Fibroblast of skin of right biceps (primary cell): Measurements from ENCODE around the gene TBC1D8.

Source experiments
- DNase-seq: peaks from one replicate; pipeline ENCODE4 v3.0.0-alpha.2; 2013

TBC1D8 gene

DNA sequence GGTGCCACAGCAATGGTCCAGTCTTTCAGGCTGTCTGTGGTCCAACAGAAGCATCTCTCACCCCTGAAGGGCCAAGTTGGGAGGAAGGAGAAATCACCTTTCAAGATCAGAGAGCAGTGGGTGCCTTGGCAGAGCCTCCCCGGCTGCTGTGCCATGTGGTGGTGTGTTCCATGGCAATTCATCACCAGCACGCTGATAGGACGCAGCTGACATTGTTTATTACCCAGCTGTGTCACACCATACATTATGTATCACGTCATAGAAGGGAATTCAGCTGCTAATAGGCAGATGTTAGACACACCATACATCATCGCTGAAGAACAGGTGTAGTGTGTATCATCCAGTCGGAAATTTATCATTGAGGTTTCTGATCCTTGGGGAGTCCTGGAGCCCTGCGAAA is 178.7 kb downstream of the TBC1D8 start:
- peak; percentile 9 for DNase-seq

DNA sequence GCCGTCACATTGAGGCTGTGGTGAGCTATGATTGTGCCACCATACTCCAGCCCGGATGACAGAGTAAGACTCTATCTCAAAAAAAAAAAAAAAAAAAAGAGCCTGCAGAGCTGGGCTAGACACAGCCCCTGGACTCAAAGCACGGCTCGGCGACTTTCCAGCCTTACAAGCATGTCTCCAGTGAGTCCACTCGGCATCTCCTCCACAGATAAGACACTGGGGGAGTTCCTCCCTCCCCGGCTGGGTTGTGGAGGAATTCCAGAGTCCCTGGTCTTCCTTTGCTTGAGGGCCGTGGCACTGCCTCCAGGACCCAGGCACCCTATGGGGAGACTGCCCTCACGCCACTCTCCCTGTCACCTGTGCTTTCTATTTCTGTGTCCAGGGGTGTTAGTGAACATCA is 180.0 kb downstream of the TBC1D8 start:
- no peak for DNase-seq

DNA sequence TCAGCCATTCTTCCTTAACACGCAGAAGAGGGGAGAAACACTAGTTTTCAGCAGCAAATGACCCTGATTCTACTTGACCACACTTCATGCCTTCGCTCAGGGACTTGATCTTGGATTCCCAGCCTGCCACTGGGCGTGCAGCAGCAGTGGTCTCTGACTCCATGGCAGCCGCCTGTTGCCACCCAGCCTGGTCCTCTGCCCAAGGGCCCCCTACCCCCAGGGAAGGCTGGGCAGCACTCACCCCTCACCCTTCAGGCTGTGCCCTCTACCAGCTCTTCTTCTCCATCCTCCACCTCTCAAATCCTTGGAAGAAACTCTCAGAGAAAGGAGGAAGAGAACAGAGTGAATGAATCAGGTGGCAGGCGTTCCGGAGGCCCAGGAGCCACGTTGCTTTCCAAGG is 181.2 kb downstream of the TBC1D8 start:
- no peak for DNase-seq

DNA sequence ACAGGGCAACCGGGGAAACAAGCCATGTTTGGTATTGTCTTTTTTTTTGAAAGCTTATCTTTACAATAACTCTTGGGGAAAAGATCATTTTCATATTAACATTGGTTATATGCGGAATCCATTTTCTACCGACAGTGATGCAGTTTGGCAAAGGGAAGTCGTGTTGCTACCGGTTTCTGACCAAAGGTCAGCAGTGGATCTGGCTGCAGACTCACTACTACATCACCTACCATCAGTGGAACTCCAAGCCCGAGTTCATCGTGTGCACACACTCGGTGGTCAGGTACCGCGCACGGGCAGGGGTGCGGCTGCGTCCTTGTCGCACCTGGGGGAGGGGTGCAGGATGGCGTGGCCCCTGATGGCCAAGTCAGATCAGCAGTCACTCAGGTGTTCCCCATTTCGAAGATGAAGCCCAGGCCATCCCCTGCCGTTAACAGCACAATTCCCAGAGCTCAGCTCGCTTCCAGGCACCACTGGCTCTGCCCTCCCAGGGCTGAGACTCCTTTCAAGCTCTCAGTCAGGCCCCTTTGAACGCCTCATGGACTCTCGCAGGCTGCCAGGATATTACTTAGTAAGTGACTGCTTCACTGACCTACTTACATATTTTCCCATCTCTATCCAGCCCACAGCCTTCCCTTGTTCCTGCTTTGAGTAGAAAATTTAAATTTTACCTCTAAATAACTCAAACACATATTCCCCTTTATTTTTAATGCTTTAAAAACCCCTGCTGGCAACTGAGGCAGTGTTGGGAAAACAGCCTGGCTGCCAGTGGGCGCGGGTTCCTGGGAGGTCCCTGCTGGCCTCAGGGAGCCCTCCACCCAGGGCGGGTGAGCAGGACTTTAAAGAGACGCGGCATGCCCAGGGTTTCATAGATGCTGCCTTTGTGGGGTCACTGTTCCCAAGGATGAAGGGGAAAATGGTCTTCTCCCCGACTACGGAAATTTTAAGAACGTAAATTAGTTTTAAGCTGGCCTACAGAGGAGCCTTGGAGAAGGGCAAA is 182.7 kb downstream of the TBC1D8 start:
- DNase-seq = no peak

DNA sequence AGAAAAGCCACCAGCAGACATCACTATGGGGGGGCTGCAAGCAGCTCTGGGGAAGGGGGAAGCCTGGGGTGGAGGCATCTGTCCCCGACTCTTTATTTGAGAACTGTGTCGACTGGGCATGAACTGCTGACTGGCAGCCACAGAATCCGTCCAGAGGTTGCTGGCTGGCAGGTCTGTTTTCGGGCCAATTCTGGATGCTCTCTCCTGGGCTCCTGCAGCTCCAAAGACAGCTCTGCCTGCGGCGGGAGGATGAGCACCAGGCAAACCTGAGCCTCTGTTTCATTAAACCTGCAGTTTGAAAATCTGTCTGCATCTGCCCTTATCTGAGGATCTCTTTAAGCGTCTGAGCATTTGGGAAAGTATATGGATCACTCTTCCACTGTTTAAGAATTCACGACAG is 183.5 kb downstream of the TBC1D8 start:
- DNase-seq = no peak

DNA sequence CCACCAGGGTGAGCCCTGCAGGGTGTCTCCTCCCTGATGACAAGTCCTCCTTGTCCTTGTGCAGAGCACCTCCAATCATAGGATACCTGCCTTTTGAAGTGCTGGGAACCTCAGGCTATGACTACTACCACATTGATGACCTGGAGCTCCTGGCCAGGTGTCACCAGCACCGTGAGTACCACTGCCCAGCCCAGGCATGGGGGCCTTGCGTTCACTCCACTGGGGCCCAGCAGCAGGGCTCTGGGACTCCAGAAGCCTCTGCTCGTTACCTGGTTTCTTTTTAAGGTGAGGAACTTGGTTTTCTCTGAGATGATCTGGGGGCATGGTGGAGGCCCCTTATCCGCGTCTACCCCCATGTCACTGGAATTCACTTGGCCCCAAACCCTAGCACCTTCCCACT is 185.6 kb downstream of the TBC1D8 start:
- no peak for DNase-seq

DNA sequence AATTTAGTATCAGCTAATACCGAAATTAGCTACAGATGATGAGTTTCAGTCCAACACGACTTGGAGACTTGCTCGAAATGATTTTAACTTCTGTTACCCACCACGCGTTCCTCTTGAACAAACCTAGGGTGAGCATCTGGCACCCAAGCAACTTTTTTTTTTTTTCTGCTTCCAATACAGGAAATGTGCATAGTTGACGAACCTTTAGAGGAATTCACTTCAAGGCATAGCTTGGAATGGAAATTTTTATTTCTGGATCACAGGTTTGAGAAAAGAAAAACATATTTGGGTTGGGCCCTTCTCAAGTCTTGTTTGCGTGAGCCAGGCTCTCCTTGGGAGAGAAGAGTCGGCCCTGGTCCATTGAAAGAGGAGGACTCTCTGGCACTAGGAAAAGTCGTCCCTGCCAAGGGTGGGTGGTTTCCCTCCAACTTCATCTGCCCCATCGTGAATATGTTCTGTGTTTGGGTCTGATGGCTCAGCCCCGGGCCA is 186.5 kb downstream of the TBC1D8 start:
- peak; percentile 48 for DNase-seq

DNA sequence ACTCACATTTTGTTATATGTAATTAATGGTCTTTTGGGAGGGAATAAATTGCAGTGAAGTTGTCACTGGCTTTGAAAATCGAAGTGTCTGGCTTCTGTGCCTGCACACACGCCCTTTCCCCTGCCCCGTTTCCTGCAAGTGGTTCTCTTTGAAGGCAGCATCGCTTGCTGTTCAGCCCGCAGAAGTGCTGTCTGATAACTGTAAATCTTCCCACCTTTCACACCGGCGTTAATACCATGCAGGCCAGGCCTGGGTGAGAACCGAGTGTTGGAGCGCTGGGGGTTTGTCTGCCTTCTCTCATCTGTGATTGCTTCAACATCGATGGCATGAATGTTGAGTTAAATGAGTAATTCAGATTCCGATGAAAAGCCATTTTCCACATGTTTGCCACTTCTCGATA is 187.0 kb downstream of the TBC1D8 start:
- DNase-seq = no peak

DNA sequence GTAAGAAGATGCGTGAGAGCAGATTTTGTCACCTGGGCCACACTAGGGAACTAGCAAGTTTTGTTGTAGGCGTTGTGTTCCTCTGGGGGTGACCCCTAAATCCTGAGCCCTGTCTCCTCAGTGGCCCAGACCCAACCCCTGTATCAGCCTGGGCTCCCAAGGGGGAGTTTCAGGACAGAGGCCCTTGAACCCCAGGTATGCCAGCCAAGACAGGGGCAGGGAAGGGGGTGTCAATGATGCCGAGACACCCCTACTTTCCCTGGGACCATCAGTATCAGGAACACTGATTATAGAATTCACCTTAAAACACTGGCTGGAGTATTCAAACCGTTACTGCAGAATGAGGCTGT is 188.2 kb downstream of the TBC1D8 start:
- no peak for DNase-seq

DNA sequence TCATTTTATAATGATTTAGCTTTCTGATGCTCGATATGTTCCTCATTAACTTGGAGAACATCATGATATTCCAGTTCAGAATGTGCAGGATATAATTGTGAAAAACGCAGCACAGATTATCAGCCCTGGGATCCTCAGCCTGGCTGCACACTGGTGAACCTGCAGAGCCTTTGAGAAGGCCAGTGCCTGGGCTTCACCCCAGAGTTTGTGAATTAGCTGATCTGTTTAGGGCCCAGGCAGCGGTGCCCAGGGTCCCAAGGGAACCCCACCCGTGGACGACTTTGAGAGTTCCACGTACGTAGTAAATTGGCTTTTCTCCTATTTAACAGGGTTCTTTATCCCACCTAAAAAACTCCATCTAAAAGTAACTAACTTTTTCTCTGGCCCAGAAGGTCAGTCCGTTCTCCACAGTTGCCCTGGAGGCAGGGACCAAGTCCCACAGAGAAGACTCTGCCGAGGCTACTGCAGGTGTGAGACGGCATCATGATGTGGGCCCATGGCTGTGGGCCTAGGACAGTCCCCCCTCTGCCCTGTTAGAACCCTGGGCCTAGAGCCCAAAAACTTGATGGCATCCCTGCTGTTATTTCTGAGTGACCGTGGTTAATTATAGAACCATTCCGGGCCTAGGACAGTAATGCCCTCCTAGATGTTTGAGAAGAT is 188.7 kb downstream of the TBC1D8 start:
- DNase-seq = no peak

DNA sequence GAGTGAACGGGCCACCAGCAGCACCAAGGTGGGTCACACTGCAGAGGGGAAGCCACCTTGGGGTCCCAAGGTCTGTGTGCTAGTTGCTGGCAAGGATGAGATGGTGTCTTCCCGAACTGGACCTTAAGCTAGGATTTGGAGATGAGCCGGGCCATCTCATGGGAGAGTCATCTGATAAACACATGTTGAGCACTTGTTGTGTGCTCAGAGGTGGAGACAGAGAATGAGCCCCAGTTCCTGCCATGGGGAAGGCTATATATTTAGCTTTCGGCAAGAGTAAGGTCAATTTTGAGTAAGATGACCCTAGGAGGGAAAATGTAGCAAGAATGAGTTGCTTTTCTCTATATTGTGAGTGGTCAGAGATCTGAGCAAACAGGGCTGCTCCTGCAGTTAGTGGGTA is 190.5 kb downstream of the TBC1D8 start:
- no peak for DNase-seq

DNA sequence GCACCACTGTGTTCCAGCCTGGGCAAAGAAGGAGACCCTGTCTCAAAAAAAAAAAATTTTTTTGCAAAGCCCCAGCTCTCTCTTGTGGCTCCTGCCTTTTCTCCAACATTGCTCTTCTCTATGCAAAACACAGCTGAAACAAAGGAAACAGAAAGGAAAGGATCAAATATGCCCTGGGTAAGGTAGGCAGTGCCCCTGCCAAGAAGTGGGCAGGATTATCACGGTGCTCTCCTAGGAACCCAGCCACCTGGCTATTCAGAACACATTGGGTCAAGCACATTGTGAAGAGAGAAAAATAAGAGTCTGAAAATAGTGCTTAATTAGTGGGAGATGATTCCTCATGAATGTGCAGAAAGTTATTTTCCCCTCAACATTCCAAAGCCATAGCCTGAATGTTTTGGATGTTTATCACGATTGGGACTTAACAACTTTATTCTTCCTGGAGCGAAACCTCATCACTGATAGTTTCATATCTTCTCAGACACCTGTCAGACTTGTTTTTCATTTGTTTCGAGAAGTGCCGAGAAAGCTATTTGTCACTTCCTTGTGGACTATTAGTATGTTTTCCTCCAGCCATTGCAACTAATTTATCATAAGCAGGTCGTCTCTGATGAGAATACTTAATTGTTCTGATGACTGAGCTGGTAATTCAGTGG is 191.8 kb downstream of the TBC1D8 start:
- DNase-seq = peak; percentile 84

DNA sequence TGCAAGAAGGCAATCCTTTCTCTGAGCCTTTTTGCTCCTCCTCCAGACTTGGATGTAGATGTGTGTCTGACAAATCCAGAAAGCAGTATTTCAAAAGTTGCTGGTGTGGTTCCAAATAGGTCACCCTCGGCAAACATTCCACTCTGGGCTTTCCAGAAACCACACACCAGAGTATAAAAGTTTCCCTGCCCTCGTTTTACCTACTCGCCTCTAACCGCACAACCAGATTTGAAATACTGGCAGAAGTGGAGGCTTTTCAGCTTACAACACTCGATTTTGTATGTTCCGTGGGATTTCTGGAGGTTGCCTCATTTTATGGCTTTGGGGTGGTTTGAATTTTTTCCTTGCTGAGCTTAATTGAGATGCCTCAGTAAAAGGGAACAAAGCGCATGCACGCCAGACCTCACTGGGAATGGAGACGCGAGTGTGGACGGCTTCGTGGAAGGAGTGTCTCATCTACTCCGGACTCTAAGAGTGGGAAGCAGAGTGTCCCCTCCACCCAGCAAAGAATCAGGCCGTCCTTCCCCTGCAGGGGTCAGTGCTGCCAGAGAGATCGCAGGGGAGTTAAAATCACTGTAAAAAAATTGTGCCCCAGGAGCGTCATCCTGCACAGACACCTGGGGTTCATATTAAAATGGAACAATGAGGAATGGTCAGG is 193.1 kb downstream of the TBC1D8 start:
- peak; percentile 98 for DNase-seq
